ENCODE results near the gene CRLF1. TPM values are rescaled to one million over a fixed set of nuclear protein-coding genes. Genes with fewer than 3 reads are reported as not detected.
A peak's percentile ranks its signal among the peaks of the same experiment; 100 is the strongest.
"Not testable (repeated sequence)": the region's sequence is repeated elsewhere in the genome, so short reads cannot be mapped to it uniquely, and the experiment has no call there.

Gene CRLF1
- total RNA-seq, 1 donor from 2014 or later: 1.5 TPM

GRCh38 chr19:18594824-18595373, 11.7 kb downstream of the CRLF1 start:
- DNase-seq (ENCODE audit: low read depth, low spot score): no peak

GRCh38 chr19:18594096-18594823, 12.3 kb downstream of the CRLF1 start:
- TF ChIP-seq, protein P1, sequence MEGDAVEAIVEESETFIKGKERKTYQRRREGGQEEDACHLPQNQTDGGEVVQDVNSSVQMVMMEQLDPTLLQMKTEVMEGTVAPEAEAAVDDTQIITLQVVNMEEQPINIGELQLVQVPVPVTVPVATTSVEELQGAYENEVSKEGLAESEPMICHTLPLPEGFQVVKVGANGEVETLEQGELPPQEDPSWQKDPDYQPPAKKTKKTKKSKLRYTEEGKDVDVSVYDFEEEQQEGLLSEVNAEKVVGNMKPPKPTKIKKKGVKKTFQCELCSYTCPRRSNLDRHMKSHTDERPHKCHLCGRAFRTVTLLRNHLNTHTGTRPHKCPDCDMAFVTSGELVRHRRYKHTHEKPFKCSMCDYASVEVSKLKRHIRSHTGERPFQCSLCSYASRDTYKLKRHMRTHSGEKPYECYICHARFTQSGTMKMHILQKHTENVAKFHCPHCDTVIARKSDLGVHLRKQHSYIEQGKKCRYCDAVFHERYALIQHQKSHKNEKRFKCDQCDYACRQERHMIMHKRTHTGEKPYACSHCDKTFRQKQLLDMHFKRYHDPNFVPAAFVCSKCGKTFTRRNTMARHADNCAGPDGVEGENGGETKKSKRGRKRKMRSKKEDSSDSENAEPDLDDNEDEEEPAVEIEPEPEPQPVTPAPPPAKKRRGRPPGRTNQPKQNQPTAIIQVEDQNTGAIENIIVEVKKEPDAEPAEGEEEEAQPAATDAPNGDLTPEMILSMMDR (conservative IDR thresholded peaks at IDR 0.05): peak; percentile 88
- H3K36me3 Mint-ChIP-seq (ENCODE audit: low read depth): no peaks in the 10 kb centered on the region
- H3K4me3 Mint-ChIP-seq: peak overlapping the region; percentile 69
- H3K9me3 Mint-ChIP-seq: no peaks in the 10 kb centered on the region
- H3K4me1 Mint-ChIP-seq: peaks cover 34% of the 10 kb centered on the region
- H3K27ac Mint-ChIP-seq (ENCODE audit: unreplicated experiment): no peak overlapping the region
- peaks cover 46% of the 10 kb centered on the region for H3K27me3 Mint-ChIP-seq (ENCODE audit: low read depth)
- DNase-seq (ENCODE audit: low read depth, low spot score): peak; percentile 77

More at GRCh38 chr19:18594824-18595373, 11.7 kb downstream of the CRLF1 start:
- Mint-ChIP-seq H3K4me3 (peak overlapping the region; percentile 69), H3K36me3 (ENCODE audit: low read depth) (no peaks in the 10 kb centered on the region), H3K27ac (ENCODE audit: unreplicated experiment) (no peak overlapping the region), H3K9me3 (no peaks in the 10 kb centered on the region), H3K27me3 (ENCODE audit: low read depth) (peaks cover 49% of the 10 kb centered on the region), H3K4me1 (peaks cover 30% of the 10 kb centered on the region)
- TF ChIP-seq, protein P1 (conservative IDR thresholded peaks at IDR 0.05): no peak

- Mint-ChIP-seq H3K4me3 (peak overlapping the region; percentile 63), H3K27me3 (ENCODE audit: low read depth) (peaks cover 38% of the 10 kb centered on the region), H3K36me3 (ENCODE audit: low read depth) (no peaks in the 10 kb centered on the region), H3K27ac (ENCODE audit: unreplicated experiment) (no peak overlapping the region), H3K4me1 (peaks cover 34% of the 10 kb centered on the region), H3K9me3 (no peaks in the 10 kb centered on the region)
- no peak for DNase-seq (ENCODE audit: low read depth, low spot score)
- TF ChIP-seq, protein P1 (conservative IDR thresholded peaks at IDR 0.05): no peak
Measured at GRCh38 chr19:18593367-18594095, 13.1 kb downstream of the CRLF1 start.

GRCh38 chr19:18592732-18593131, 13.9 kb downstream of the CRLF1 start:
- Mint-ChIP-seq H3K4me1 (peaks cover 41% of the 10 kb centered on the region), H3K4me3 (peak overlapping the region; percentile 54)
- not testable (repeated sequence) for DNase-seq (ENCODE audit: low read depth, low spot score)

GRCh38 chr19:18591735-18592385, 14.7 kb downstream of the CRLF1 start:
- H3K27ac Mint-ChIP-seq (ENCODE audit: unreplicated experiment): no peak overlapping the region
- TF ChIP-seq, protein P1 (conservative IDR thresholded peaks at IDR 0.05): no peak
- peak overlapping the region; percentile 47 for H3K4me3 Mint-ChIP-seq
- peaks cover 38% of the 10 kb centered on the region for H3K4me1 Mint-ChIP-seq
- DNase-seq (ENCODE audit: low read depth, low spot score): no peak
- H3K36me3 Mint-ChIP-seq (ENCODE audit: low read depth): no peaks in the 10 kb centered on the region
- no peaks in the 10 kb centered on the region for H3K9me3 Mint-ChIP-seq
- peaks cover 31% of the 10 kb centered on the region for H3K27me3 Mint-ChIP-seq (ENCODE audit: low read depth)

More at GRCh38 chr19:18592732-18593131, 13.9 kb downstream of the CRLF1 start:
- H3K9me3 Mint-ChIP-seq; H3K27ac Mint-ChIP-seq (ENCODE audit: unreplicated experiment); H3K36me3 Mint-ChIP-seq (ENCODE audit: low read depth): not testable (repeated sequence)
- peaks cover 37% of the 10 kb centered on the region for H3K27me3 Mint-ChIP-seq (ENCODE audit: low read depth)

Data from neural crest cell (in vitro differentiated cells).